ENCODE data around the gene RILP. TPM values are rescaled to one million over a fixed set of nuclear protein-coding genes. Genes with fewer than 3 reads are reported as not detected.

The RILP gene
- total RNA-seq, 1 donor from 2014 or later: 7.9 TPM

DNA sequence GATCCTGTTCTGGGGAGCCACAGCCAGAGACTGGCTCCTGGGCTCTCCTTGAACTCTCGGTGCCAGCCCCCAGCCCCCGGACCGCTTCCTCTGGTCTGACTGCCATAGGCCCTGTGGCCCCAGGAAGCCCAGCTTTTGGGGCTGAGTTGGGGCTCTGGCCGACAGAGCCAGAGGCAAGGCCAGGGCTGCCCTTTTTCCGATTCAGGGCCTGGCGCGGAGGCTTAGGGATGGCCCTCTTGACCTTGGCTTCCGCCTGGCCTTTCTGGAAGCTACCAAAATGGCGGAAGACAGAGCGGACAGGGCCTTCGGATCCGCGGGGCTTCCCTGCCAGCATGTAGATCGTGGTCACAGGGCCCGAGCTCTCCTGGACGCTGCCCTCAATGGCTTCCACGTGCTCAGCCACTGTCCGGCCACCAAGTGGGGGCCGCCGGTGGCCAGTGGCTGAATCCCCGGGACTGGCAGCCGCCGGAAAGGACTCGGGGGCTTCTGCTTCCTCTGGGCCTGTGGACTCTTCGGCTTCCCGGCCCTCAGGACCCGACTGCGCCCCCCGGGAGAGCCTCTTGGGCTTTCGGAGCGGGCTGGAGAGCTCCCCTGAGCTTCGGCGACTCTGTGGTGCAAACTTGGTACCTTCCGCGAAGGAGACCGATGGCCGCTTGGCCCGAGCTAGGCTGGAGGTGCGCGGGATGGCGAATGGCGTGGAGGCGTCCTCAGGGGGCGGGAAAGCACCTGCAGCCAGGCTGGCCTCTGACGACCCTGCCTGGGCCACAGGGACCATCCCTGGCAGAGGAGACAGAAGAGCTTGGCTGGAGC is 14.6 kb downstream of the RILP start:
- TF ChIP-seq, protein P1, sequence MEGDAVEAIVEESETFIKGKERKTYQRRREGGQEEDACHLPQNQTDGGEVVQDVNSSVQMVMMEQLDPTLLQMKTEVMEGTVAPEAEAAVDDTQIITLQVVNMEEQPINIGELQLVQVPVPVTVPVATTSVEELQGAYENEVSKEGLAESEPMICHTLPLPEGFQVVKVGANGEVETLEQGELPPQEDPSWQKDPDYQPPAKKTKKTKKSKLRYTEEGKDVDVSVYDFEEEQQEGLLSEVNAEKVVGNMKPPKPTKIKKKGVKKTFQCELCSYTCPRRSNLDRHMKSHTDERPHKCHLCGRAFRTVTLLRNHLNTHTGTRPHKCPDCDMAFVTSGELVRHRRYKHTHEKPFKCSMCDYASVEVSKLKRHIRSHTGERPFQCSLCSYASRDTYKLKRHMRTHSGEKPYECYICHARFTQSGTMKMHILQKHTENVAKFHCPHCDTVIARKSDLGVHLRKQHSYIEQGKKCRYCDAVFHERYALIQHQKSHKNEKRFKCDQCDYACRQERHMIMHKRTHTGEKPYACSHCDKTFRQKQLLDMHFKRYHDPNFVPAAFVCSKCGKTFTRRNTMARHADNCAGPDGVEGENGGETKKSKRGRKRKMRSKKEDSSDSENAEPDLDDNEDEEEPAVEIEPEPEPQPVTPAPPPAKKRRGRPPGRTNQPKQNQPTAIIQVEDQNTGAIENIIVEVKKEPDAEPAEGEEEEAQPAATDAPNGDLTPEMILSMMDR (IDR thresholded peaks at IDR 0.05; ENCODE audit: insufficient read depth, low read length, poor library complexity, severe bottlenecking): no peak
- no peak for DNase-seq (ENCODE audit: low read depth)
- Histone ChIP-seq H3K4me3 (ENCODE audit: low read depth, low read length) (no peak overlapping the region), H3K36me3 (ENCODE audit: control insufficient read depth, insufficient read depth, low read length) (no peaks in the 10 kb centered on the region), H3K27me3 (ENCODE audit: control insufficient read depth, insufficient read depth, low read length) (no peaks in the 10 kb centered on the region)

DNA sequence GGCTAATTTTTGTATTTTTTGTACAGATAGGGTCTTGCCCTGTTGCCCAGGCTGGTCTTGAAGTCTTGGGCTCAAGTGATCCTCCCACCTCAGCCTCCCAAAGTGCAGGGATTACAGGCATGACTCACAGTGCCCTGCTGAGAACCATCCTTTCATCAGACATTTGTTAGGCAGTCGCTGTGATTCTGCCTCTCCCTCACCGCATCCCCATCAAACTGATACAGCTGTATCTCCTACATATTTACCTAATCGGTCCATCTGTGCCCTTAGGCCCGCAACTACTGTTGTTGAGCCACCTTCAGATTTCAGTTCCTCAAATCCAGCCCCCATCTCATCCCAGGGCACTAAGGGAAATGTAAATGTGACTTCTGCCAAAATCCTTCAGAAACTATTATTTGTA is 19.0 kb downstream of the RILP start:
- H3K27me3 ChIP-seq (ENCODE audit: control insufficient read depth, insufficient read depth, low read length): peaks cover 7% of the 10 kb centered on the region
- H3K4me3 ChIP-seq (ENCODE audit: low read depth, low read length): no peak overlapping the region
- no peak for DNase-seq (ENCODE audit: low read depth)
- TF ChIP-seq, protein P1 (IDR thresholded peaks at IDR 0.05; ENCODE audit: insufficient read depth, low read length, poor library complexity, severe bottlenecking): no peak
- H3K36me3 ChIP-seq (ENCODE audit: control insufficient read depth, insufficient read depth, low read length): no peaks in the 10 kb centered on the region

DNA sequence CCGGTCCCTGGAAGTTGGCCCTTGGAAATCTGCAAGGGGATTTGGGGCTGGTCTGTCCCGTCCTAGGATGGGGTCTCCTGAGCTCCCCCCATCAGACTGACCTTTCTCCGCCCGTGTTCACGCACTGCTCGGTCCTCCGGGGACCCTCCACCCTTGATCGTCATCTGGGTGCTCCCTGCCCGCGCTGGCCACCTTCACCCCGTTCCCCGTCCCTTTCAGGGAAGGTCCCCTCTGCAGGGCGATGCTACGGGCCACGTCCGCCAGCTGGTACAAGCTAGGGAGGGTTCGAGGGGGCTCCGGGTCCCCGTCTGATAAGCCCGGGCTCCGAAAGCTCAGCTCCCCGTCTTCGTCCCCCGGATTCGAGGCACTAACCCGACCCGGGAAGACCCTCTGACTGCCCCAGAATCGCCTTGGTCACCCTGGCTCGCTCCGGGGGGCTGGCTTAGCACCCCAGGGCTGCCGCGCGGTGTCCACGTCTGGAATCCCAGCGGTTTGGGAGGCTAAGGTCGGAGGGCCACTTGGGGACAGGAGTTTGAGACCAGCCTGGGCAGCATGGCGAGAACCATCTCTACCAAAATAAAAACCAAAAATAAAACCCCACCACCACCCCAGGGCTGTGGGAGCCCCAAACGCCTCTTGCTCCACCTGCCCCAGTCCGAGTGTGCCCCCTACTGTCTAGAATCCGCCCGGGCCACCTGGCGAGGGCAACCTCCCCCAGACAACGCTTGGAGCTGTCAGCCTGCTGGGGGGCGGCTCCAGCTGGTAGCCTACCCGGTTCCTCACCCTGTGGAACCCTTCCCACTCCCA is 20.0 kb downstream of the RILP start:
- no peaks in the 10 kb centered on the region for H3K36me3 ChIP-seq (ENCODE audit: control insufficient read depth, insufficient read depth, low read length)
- DNase-seq (ENCODE audit: low read depth): no peak
- H3K27me3 ChIP-seq (ENCODE audit: control insufficient read depth, insufficient read depth, low read length): peaks cover 7% of the 10 kb centered on the region
- TF ChIP-seq, protein P1 (IDR thresholded peaks at IDR 0.05; ENCODE audit: insufficient read depth, low read length, poor library complexity, severe bottlenecking): peak; percentile 88
- peak overlapping the region; percentile 49 for H3K4me3 ChIP-seq (ENCODE audit: low read depth, low read length)

DNA sequence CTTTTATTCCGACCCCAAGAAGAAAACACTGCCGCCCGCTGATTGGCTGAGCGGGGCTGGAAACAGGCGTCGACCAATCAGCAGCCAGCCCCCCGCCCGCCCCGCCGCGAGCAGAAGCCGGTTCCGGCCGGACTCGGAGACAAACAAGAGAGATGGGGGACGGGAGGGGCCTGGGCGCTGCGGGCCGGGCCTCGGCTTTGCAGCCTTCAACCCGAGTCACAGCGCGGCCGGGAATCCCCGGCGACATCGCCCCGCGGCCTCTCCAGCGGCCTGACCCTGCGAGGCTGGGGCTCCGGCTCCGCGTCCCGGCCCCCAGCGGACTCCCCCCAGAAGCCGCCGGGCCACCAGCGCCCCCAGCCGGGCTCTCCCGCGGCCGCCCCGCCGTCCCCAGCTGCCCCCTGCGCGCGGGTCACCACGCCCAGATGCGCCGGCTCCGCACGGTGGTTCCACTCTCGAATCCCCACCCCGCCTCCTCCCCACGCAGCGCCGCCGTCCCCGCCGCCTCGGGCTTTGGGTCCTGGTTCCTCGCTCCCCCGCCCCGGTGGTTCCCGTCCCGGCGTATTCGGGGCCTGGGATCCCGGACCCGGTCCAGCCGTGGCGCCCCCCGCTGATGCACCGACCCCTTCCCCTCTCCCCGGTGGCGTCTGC is 20.7 kb downstream of the RILP start:
- peak overlapping the region; percentile 49 for H3K4me3 ChIP-seq (ENCODE audit: low read depth, low read length)
- no peak for DNase-seq (ENCODE audit: low read depth)
- no peaks in the 10 kb centered on the region for H3K36me3 ChIP-seq (ENCODE audit: control insufficient read depth, insufficient read depth, low read length)
- TF ChIP-seq, protein P1 (IDR thresholded peaks at IDR 0.05; ENCODE audit: insufficient read depth, low read length, poor library complexity, severe bottlenecking): no peak
- H3K27me3 ChIP-seq (ENCODE audit: control insufficient read depth, insufficient read depth, low read length): peaks cover 7% of the 10 kb centered on the region

DNA sequence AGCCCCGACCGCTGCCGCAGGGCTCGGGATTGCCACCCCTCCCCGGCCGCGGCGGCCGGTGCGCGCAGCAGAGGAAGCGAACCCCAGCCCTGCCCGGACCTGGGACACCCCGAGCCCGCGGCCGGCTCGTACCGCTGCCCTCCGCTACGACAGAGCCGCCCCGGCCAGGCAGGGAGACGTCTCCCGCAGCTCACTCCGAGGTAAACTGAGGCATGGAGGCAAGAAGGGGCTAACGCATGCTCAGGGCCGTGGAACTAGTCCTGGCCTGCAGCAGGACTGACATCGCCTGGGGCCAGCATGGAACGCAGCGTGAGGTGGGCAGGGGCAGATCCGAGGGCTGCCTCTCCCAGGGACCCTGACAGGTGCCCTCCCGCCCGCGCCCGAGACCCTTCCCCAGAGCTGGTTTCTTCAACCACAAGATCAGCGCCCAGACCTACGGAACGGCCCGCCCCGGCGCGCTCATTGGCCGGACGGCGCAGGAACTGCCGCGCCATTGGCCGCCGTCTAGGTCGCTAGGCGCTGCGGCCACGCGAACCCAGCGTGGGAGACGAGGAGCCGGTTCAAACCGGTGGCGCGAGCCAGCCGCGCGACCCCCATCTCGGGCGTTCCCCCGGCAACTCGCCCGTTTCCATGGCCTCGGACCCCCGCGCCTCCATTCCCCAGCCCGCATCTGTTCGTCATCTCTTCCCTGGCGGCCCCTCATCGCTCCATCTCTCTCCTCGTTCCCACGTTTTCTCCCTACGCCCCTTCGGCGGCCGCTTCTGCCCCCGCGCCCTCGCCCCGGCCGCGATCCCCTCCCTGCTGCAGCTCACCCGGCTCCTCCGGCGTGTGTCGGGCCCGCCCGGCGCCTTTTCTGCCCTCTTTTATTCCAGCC is 21.4 kb downstream of the RILP start, which contains the start of gene SLC43A2:
Gene SLC43A2 (minus strand): TSS at position 853 of the 874 bp plus-strand sequence. CDS start 960 bp downstream, outside the sequence.
- DNase-seq (ENCODE audit: low read depth): no peak
- H3K27me3 ChIP-seq (ENCODE audit: control insufficient read depth, insufficient read depth, low read length): peaks cover 7% of the 10 kb centered on the region
- TF ChIP-seq, protein P1 (IDR thresholded peaks at IDR 0.05; ENCODE audit: insufficient read depth, low read length, poor library complexity, severe bottlenecking): no peak
- H3K36me3 ChIP-seq (ENCODE audit: control insufficient read depth, insufficient read depth, low read length): no peaks in the 10 kb centered on the region
- peak within 1 kb of the TSS; percentile 49 for H3K4me3 ChIP-seq (ENCODE audit: low read depth, low read length)
